Measurements from ENCODE around the gene B3GNT5.

Gene B3GNT5

DNA sequence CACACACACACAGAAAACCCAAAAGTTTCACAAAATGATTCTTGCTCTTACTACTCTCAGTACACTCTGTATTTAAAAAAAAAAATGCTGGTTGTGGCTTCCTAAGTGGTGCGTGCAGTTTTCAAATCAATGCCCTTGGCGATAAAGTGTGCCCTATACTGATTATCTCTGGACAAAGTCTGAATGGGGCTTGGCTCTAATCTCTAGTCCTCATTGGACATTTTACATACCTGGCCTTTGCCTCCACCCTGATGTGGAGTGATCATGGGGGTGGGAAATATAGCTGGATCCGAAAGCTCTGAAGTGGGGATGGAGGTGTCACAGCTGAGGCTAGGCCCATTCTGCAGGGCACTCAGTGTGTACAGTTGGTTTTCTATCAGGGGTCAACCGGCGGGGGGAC, 14.1 kb downstream of the B3GNT5 start:
- DNase-seq, result no peak

DNA sequence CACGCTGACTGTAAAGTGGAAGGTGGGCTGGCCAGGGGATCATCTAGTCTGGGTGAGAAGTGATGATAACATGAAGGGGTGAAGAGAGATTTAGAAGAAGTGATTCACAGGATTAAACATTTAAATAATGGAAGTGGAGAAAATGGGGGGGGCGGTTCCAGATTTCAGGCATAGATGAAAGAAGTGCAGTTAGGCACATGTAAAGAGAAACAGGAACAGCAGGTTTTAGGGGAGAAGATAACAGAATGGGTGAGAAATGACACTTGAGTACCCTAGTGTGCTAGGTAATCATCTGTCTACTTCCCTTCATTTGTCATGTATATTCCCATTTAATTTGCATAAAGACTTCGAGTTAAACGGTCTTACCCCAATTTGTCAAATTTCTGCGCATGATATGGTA, 15.3 kb downstream of the B3GNT5 start:
- DNase-seq, result no peak

DNA sequence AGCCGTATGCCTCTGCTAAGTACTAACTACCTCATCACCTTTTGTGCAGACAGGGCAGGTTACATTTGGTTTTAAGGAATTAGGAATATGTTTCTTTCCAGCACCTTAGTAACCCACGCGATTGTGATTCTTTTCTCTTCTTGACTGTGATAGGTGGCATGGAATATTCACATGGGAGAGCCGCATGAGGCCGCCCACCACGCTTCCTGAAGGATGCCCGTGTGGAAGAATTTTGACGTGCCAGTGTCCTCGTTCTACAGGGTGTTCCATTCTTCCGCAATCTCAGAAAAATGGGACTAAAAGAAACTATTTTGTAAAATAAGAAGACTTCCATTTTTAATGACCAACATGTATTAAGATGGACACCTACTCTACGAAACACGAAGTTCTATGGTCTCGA, 16.3 kb downstream of the B3GNT5 start:
- no peak for DNase-seq

DNA sequence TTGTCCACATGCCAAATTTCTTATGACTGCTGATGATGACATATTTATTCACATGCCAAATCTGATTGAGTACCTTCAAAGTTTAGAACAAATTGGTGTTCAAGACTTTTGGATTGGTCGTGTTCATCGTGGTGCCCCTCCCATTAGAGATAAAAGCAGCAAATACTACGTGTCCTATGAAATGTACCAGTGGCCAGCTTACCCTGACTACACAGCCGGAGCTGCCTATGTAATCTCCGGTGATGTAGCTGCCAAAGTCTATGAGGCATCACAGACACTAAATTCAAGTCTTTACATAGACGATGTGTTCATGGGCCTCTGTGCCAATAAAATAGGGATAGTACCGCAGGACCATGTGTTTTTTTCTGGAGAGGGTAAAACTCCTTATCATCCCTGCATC, 17.3 kb downstream of the B3GNT5 start:
- DNase-seq, result no peak

DNA sequence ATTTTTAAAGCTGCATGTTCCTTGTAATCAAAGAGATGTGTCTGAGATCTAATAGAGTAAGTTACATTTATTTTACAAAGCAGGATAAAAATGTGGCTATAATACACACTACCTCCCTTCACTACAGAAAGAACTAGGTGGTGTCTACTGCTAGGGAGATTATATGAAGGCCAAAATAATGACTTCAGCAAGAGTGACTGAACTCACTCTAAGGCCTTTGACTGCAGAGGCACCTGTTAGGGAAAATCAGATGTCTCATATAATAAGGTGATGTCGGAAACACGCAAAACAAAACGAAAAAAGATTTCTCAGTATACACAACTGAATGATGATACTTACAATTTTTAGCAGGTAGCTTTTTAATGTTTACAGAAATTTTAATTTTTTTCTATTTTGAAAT, 19.1 kb downstream of the B3GNT5 start:
- DNase-seq, result no peak

DNA sequence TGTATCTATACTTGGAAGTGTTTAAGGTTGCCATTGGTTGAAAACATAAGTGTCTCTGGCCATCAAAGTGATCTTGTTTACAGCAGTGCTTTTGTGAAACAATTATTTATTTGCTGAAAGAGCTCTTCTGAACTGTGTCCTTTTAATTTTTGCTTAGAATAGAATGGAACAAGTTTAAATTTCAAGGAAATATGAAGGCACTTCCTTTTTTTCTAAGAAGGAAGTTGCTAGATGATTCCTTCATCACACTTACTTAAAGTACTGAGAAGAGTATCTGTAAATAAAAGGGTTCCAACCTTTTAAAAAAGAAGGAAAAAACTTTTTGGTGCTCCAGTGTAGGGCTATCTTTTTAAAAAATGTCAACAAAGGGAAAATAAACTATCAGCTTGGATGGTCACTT, 19.7 kb downstream of the B3GNT5 start:
- no peak for DNase-seq

DNA sequence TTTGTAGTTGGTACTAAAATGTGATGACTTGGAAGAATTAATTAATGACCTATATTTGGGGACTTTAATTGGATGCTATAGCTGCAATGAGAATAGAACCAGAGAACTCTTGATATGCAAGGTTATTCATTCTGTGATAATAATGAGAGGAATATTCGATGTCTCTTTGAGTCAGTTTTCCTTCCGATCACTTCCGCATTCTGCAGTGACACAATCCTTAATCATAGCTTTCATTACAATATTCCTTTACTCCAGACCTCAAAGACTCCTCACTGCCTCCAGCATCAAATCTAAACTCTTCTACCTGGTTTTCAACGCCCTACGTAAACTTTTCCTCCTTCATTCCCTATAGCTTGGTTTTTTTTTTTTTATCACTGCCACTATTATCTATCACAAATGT, 21.6 kb downstream of the B3GNT5 start:
- DNase-seq, result no peak

DNA sequence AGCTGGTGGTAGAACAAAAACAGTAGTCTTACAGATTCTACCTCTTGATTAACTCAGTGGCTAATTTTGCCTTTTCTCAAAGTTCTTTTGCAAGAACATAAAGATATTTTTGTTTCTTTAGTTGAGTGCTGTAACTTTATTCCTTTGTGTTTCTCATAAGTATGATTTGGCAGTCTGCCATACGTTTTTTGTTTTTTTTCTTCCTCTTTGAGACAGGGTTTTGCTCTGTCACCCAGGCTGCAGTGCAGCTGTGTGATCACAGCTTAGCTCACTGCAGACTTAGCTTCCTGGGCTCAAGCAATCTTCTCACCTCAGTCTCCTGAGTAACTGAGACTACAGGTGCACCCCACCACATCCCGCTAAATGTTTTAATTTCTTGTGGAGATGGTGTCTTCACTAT, 22.4 kb downstream of the B3GNT5 start:
- DNase-seq, result peak; percentile 32

DNA sequence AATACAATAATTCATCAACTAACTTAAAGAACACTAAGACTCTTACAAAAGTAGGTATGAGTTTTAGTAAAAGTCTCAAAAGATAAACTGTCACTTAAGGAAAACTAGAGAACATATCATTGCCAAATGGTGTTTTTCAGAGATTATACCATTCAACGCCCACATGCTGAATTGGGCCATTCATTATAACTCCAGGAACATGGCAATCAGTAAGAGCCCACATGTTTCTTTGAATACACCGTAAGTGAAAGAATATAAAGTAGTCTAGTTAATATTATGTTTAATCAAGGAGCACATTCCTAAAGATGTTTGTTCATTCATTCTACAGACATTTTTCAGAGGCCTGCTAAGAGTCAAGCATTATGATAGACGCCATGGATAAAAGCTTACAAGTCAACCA, 22.9 kb downstream of the B3GNT5 start:
- no peak for DNase-seq

DNA sequence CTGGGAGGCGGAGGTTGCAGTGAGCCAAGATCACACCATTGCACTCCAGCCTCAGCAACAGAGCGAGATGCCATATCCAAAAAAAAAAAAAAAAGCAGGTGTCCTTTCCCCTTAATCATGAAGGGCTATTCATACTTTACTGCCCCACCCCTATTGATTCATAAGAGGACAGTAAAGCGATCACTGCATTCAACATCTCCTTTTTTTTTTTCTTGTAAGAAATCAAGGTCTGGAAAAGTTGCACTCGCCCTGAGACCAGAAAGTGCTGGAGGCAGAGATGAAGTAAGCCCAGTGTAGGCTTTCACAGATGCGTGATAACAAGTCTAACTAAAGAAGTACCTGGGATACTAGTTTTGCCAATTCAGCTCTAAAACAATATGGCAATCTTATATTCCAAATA, 24.2 kb downstream of the B3GNT5 start:
- no peak for DNase-seq

DNA sequence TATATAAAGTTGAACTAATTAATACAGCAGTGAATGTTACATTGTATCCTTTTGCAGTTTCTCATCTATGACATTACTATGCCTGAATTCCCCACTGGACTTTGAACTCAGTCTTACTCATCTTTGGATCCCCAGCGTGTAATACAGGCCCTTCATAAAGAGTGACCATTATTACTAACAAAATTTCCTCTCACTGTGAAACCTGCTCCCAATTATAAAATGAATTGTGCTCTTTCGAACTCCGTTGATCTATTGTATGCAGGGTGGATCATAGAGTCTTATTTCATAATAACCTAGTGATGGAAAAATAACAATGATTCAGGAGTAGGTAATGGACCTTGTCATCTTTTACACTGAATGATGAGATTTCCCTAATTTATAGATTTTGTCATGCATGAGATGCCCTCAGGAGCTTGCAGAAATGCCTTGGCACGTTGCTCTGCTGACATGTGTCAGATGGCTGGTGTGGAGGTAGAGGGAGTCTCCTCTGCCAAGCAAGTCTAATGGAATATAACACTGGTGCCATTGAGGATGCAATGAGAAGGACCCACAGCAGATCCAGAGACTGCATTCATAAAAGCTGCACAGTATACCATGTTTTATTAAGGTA, 25.5 kb downstream of the B3GNT5 start:
- DNase-seq, result no peak

DNA sequence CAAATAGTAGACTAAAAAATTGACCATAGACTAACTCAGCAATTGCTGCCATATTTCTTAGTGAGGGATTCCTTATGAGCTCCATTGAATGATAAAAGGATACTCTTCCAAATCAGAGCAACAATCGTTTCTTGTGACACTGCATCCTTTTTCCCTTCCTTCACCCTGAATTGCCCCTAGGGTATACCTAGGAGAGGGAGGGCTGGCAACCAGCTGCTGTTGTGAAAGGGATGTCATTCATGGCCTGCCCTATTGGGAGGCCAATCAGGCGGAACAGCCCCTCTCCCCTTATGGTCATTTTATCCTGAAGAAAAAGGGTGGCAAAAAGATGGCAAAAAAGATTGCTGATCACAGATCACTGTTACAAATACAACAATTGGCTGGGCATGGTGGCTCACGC, 26.3 kb downstream of the B3GNT5 start:
- DNase-seq, result no peak

DNA sequence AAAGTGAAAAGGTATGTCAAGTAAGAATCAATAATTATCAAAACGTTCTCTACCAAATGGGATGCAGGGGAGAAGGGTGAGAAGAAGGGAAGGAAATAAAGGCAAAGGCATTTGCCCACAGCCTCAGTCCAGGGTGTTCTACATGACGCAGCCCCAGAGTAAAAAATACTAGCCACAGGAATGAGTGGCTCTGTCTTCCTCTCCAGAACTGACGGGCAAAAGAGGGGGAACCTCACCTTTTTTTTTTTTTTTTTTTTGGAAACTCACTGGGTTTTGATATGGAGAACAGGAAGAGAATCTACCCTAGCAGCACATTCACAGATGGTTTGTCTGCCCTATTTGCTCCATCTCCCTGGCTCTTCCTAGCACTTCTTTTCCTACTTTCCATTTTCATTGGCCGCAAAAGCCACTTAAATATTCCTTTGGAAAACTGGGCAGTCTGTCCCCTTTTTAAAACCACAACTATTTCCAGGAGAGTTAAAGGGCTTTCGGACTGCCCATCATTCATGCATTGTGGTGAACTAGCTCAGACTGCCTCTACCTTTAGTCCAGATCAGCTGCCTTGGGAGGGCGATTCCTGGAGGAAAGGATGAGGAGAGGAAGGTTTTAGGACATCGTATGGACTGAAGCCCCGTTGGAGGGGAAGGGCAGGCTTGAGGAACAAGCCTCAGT, 28.2 kb downstream of the B3GNT5 start:
- peak; percentile 5 for DNase-seq

DNA sequence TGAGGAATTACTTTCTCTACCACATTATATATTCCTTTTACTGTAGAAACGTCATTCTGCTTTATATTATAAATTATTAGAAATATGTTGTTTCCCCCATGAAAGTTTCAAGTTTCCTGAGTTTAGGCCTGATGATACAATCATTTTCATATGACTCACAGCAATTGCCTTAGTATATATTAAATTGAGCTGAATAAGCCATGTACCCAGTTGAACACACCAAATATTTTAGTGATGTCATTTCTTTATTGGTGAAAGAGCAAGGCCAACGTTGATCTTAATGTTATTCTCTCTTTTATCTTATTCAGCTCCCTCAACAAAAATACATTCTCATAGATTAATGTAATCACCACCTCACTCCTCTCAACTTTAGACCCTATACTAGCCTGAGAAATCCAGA, 30.8 kb downstream of the B3GNT5 start:
- no peak for DNase-seq

DNA sequence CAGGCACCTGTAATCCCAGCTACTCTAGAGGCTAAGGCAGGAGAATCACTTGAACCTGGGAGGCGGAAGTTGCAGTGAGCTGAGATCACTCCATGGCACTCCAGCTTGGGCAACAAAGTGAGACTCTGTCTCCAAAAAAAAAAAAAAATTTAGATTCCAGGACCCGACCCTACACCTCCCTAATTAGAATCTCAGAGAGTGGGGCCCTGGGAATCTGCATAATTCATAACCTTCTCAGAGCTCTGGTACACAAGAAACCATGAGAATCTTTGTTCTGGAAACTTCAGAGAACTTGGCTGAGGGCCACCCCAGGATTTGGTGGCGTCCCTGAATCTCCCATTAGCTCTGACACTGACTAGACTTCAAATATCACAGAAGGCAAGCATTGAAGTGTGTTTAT, 31.5 kb downstream of the B3GNT5 start:
- DNase-seq, result no peak

DNA sequence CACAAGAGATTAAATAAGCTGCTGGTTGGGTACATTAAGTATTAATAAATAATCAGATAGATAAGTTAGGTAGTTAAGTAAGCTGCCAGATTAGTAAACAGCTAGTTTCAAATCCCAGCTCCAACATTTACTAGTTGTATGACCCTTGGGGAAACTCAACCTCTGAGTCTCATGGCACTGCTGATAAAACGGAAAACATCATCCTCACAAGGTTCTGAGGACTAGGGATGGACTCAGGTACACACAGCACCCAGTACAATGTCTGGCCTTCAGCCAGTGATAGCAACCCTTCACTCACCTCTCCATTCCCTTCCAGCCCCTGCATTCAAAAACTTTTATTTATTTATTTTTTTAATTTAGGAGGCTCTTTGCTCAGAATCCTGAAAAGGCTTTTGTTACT, 32.3 kb downstream of the B3GNT5 start:
- no peak for DNase-seq

DNA sequence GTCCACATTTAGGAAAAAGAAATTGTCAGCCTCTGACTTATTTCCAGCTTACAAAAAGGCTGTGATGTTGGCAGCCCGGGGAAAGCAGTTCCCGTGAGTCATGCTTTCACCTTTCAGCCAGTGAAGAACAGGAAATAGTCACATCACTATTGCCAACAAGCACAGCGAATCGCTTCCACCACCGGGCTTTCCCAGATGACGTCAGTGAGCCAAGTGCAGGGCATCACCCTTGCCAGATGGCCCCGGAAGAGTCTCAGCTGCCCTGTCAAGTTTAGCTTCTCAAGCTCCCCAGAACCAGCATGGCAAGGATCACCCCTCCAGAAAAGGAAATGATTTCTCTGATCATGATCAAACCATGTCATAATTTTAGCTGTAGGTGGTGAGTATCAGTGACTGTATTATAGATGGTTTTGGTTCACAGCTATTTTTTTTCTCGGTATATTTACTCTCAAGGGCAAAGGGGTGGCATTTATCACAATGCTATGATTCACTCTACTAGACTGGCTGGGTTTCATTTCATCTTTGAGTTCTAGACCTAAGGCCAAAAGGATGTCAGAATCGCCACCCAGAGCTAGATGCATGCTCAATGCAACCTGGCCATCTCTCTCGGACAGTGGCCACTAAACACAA, 32.9 kb downstream of the B3GNT5 start:
- DNase-seq, result peak; percentile 61

DNA sequence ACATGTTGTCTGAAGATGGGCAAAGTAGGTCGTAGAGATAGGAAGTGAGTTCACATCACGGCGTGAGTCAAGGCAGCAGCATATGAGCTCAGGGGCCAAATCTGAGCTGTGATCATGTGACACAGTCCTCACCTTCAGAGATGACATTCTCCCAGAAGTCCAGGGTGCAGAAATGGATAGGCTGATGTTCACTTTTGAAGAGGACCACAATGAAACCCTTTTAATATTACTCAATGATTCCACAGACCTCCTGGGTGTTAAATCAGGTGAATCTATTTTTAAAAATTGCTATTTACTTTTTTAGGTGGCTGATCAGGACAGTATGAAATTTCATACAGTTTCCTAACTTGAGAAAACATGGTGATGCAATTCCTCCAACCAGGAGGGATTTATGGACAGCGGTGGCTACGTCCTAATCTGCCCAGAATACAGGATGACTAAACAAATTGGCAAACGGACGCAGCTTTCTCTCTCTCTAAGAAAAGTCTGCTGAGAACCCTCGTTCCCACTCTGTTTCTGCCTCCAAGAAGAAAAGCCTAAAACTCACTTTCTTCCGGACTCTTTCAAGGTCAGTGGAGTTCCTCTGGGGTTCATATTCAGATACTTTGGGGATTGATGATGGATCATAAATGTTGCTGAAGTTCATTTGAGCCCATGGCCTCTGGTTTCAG, 34.4 kb downstream of the B3GNT5 start:
- no peak for DNase-seq

DNA sequence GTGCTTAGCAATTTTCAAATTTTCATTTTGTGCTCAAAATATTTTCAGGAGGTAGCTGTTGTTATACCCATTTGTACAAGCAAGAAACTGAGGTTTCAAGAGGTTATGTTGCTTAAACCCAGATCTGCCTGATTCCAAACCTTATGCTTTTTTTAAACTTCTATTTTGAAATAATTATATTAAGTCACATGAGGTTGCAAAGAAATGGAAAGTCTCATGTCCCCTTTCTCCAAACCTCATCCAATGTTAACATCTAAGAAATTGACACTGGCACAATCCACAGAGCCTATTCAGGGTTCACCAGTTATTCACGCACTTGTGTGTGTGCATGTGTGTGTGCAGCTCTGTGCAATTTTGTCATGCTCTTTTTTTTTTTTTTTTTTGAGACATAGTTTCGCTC, 35.1 kb downstream of the B3GNT5 start:
- no peak for DNase-seq

DNA sequence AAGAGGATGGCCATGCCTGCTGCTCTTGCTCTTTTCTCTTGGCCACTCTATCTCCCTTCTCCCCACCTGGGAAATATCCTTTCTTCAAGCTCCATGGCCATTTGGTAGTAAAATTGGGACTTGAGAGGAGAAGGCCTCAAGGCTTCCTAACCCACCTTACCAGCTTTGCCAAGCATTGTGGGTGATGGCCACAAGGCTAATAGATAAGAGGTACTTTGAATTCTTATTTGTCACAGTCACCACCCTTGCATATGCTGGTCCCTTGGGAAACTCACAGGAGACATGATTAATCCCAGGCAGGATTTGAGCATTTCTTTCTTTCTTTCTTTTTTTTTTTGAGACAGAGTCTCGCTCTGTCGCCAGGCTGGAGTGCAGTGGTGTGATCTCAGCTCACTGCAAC, 37.2 kb downstream of the B3GNT5 start:
- no peak for DNase-seq

DNA sequence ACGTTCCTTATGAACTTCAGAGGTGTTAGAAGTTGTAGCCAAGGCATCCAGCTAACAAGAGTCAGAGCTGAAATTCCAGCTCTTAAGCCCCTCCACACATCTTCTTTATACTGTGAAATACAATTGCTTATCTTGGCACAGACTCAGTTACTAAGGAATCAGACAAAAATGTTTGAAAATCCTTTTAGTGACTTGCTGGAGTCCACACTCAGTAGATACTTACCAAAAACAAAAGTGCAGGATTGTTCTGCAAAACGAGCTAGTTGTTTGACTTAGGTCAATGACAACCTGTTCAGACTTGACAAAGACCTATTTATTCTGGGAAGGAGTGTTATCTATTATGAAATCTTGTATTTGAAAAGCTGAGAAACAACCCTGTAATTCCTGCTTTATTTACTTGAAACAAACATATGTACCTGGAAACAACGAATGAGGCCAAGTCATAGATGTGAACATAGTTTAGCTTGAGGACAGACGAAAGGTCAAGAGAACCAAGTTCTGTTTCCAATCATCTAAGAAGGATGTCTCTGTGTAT, 38.5 kb downstream of the B3GNT5 start:
- DNase-seq, result no peak

DNA sequence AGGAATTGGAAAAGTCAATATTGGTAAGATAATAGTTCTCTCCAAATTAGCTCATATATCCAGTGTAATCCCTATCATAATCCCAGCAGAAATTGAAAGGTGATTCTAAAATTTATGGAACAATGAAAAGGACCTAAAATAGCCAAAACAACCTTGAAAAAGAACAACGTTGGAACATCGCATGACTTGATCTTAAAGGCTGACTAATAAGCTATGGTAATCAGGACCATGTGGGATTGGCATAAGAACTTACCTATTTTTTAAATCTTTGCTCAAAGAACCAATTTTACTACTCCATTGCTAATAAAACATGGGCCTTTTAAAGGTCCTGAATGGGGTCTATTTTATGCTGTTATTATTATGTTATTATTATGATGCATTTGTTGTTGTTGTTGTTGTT, 40.9 kb downstream of the B3GNT5 start:
- no peak for DNase-seq

DNA sequence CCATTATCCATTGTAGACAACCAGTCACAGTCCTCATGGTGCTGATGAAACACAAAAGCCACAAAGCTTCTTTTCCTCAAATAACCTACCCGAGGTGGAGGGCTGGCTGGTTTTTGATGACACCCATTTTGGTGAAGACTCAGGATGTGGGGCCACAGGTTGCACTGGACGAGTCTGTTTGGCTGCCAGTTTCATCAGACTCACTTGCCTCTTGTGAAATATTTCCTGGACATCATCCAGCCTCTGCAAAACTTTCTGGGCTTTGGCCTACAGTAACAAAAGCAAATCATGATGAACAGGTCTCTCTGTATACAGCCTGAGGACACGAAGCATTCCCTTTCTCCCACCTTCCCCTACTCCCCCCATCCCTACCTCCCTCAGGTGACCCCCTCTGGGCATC, 42.2 kb downstream of the B3GNT5 start:
- no peak for DNase-seq

DNA sequence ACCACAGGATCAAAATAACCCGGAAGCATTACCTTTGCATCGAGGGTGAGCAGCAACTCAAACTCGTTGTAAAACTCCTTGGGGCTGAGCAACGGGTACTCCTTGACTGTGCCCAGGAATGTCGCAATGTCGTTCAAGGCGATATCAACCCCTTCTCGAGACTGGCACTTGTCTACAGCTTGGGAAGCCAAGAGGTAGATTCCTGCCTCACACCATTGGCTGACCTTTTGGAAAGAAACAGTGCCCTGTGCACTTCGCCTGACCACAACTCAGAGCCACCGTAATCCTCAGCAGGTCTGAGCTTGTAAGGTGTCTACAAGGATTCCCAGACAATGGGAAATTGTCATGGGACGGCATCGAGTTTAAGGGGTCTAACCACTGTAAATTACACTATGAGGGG, 43.9 kb downstream of the B3GNT5 start:
- DNase-seq, result no peak

Data from GDM1 (cell line).